GM19193 (cell line): ENCODE measurements around the gene NXN.

Source experiments
- POLR2A ChIP-seq: IDR thresholded peaks from 4 replicates; pipeline ENCODE4 v1.6.1; 2011; ENCODE audit not compliant: insufficient read depth, insufficient read length; ENCODE audit errors: extremely low read depth

The NXN gene

GRCh38 chr17:804541-805435, 174.8 kb downstream of the NXN start:
- no peak for TF ChIP-seq POLR2A

GRCh38 chr17:802901-803881, 176.4 kb downstream of the NXN start:
- no peak for TF ChIP-seq POLR2A

- no peak for TF ChIP-seq POLR2A
Observed at GRCh38 chr17:802481-802880, 177.1 kb downstream of the NXN start.

- TF ChIP-seq POLR2A, result no peak
Observed at GRCh38 chr17:801660-802059, 177.9 kb downstream of the NXN start.

- TF ChIP-seq POLR2A, result no peak
Observed at GRCh38 chr17:800446-801242, 178.9 kb downstream of the NXN start.

- no peak for TF ChIP-seq POLR2A
Observed at GRCh38 chr17:799261-799660, 180.3 kb downstream of the NXN start.

- no peak for TF ChIP-seq POLR2A
Observed at GRCh38 chr17:798246-798645, 181.3 kb downstream of the NXN start.

GRCh38 chr17:797236-797840, 182.2 kb downstream of the NXN start:
- TF ChIP-seq POLR2A, result no peak

- no peak for TF ChIP-seq POLR2A
Observed at GRCh38 chr17:796609-797008, 183.0 kb downstream of the NXN start.

- TF ChIP-seq POLR2A, result no peak
Observed at GRCh38 chr17:795721-796120, 183.9 kb downstream of the NXN start.

- TF ChIP-seq POLR2A, result no peak
Observed at GRCh38 chr17:795276-795675, 184.3 kb downstream of the NXN start.

GRCh38 chr17:794876-795275, 184.7 kb downstream of the NXN start:
- TF ChIP-seq POLR2A, result no peak

- TF ChIP-seq POLR2A, result no peak
Observed at GRCh38 chr17:792277-792676, 187.3 kb downstream of the NXN start.

- TF ChIP-seq POLR2A, result no peak
Observed at GRCh38 chr17:791829-792228, 187.7 kb downstream of the NXN start.
